Mammary epithelial cell (primary cell): ENCODE results near the gene IRAK3.

Source experiments
- CTCF ChIP-seq, 2 donors: IDR thresholded peaks in 1 of 2; conservative IDR thresholded peaks in 1 of 2; 2 replicates each; pipeline ENCODE4 v1.5.1; 2011 to 2012; ENCODE audit warnings: inconsistent platforms in 2 of 2, low read length in 2 of 2, mild to moderate bottlenecking in 2 of 2, control low read depth in 1 of 2, low read depth in 1 of 2; ENCODE audit not compliant: insufficient read depth in 1 of 2; ENCODE audit errors: extremely low read depth in 1 of 2
- EZH2 ChIP-seq: IDR thresholded peaks from 2 replicates; pipeline ENCODE4 v1.6.1; 2012; ENCODE audit warnings: low read length, inconsistent platforms, borderline replicate concordance

- TF ChIP-seq CTCF (conservative IDR thresholded peaks at IDR 0.05 in 1 of 2, IDR thresholded peaks at IDR 0.05 in 1 of 2; ENCODE audit: extremely low read depth in 1 of 2, insufficient read depth in 1 of 2, low read depth in 1 of 2, low read length in 2 of 2) (no peak), EZH2 (no peak)
Observed at GRCh38 chr12:66206141-66206540, 17.1 kb downstream of the IRAK3 start.
